Measurements from ENCODE around the gene MARCHF10.
"Not testable (repeated sequence)": the region's sequence is repeated elsewhere in the genome, so short reads cannot be mapped to it uniquely, and the experiment has no call there.

MARCHF10 gene

DNA sequence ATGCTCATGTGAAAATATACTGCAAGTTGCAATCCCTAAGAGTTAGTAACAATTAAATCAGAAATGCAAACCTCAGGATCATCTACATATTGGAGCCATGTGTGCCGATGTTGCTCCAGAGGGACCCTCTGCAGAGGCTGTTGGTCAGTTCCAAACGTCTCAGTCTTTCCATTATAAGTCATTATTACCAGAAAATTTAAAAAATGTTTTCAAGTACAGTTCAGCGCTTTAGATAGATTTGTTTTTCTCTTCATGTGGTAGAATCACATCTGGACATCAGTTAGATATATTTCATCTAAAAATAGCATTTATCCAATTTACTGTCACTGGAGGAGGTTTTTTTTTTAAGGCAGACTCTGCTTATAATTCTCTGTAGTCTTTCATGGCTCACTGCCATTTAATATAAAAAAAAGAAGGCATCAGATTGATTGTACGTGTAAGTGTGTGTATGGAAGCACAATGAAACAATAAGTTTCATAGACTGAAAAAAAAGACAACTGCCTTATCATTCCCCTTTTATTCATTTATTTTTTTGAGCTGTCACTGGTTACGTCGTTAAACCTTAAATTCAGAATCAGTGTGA lies 46.1 kb upstream of the MARCHF10 start:
- no peaks in the 10 kb centered on the region for H3K36me3 ChIP-seq (replicated peaks in 1 of 2; ENCODE audit: control insufficient read depth in 2 of 2, insufficient read depth in 2 of 2, low read length in 2 of 2)
- H3K4me3 ChIP-seq (ENCODE audit: low read length in 2 of 2) = no peak overlapping the region
- H3K4ac ChIP-seq (ENCODE audit: low read length) = no peak overlapping the region
- no peaks in the 10 kb centered on the region for H3K79me1 ChIP-seq (ENCODE audit: low read depth, low read length)
- no peaks in the 10 kb centered on the region for H3K4me1 ChIP-seq (ENCODE audit: control insufficient read depth in 2 of 2, insufficient read depth in 1 of 2, low read depth in 1 of 2, low read length in 2 of 2)
- H3K14ac ChIP-seq (ENCODE audit: low read length) = no peak overlapping the region
- H3K9ac ChIP-seq (ENCODE audit: low read depth, low read length, poor library complexity) = no peak overlapping the region
- no peak overlapping the region for H3K18ac ChIP-seq (ENCODE audit: low read length)
- peaks cover 0 to 4% of the 10 kb centered on the region in 2 donors for H3K9me3 ChIP-seq (replicated peaks in 1 of 2; ENCODE audit: control insufficient read depth in 2 of 2, insufficient read depth in 1 of 2, low read depth in 1 of 2, low read length in 2 of 2)
- no peak overlapping the region for H3K4me2 ChIP-seq (ENCODE audit: insufficient read depth, low read length, poor library complexity, severe bottlenecking)
- no peak overlapping the region for H2AK5ac ChIP-seq (ENCODE audit: low read depth, low read length)
- H2BK120ac ChIP-seq (ENCODE audit: low read depth, low read length) = no peak overlapping the region
- no peak overlapping the region for H2BK12ac ChIP-seq (ENCODE audit: low read length)
- no peak overlapping the region for H4K91ac ChIP-seq (ENCODE audit: low read depth, low read length, poor library complexity)
- no peak overlapping the region for H4K8ac ChIP-seq (ENCODE audit: low read depth, low read length)
- H3K27me3 ChIP-seq (ENCODE audit: control insufficient read depth in 3 of 3, insufficient read depth in 3 of 3, low read depth in 1 of 3, low read length in 3 of 3) = no peaks in the 10 kb centered on the region
- H2BK5ac ChIP-seq (ENCODE audit: low read length) = no peak overlapping the region
- no peak for DNase-seq (ENCODE audit: low spot score)
- H2BK15ac ChIP-seq (ENCODE audit: low read length) = no peak overlapping the region
- no peak overlapping the region for H2AFZ ChIP-seq (ENCODE audit: low read length)
- no CpG with 5 or more reads among the region's 6 CpGs for WGBS, 2 donors (ENCODE audit: extremely low coverage in 2 of 2, insufficient read length in 2 of 2, insufficient replicate concordance in 1 of 2)
- H3K23ac ChIP-seq (ENCODE audit: low read depth, low read length, poor library complexity) = no peak overlapping the region
- no peak overlapping the region for H3K27ac ChIP-seq (replicated peaks; ENCODE audit: low read length)

- no peak overlapping the region for H2AFZ ChIP-seq (ENCODE audit: low read length)
- no peak for DNase-seq (ENCODE audit: low spot score)
- no peaks in the 10 kb centered on the region for H3K36me3 ChIP-seq (replicated peaks in 1 of 2; ENCODE audit: control insufficient read depth in 2 of 2, insufficient read depth in 2 of 2, low read length in 2 of 2)
- H2BK15ac ChIP-seq (ENCODE audit: low read length) = no peak overlapping the region
- no peak overlapping the region for H3K23ac ChIP-seq (ENCODE audit: low read depth, low read length, poor library complexity)
- H3K27ac ChIP-seq (replicated peaks; ENCODE audit: low read length) = no peak overlapping the region
- no peak overlapping the region for H2AK5ac ChIP-seq (ENCODE audit: low read depth, low read length)
- H2BK120ac ChIP-seq (ENCODE audit: low read depth, low read length) = no peak overlapping the region
- H3K14ac ChIP-seq (ENCODE audit: low read length) = no peak overlapping the region
- no peaks in the 10 kb centered on the region for H3K4me1 ChIP-seq (ENCODE audit: control insufficient read depth in 2 of 2, insufficient read depth in 1 of 2, low read depth in 1 of 2, low read length in 2 of 2)
- no peaks in the 10 kb centered on the region for H3K79me1 ChIP-seq (ENCODE audit: low read depth, low read length)
- no peak overlapping the region for H3K4me3 ChIP-seq (ENCODE audit: low read length in 2 of 2)
- WGBS, 2 donors (ENCODE audit: extremely low coverage in 2 of 2, insufficient read length in 2 of 2, insufficient replicate concordance in 1 of 2) = no CpG with 5 or more reads among the region's 2 CpGs
- H3K9me3 ChIP-seq (replicated peaks in 1 of 2; ENCODE audit: control insufficient read depth in 2 of 2, insufficient read depth in 1 of 2, low read depth in 1 of 2, low read length in 2 of 2) = peaks cover 0 to 4% of the 10 kb centered on the region in 2 donors
- H2BK12ac ChIP-seq (ENCODE audit: low read length) = no peak overlapping the region
- no peak overlapping the region for H3K4ac ChIP-seq (ENCODE audit: low read length)
- no peak overlapping the region for H2BK5ac ChIP-seq (ENCODE audit: low read length)
- no peak overlapping the region for H4K91ac ChIP-seq (ENCODE audit: low read depth, low read length, poor library complexity)
- H3K18ac ChIP-seq (ENCODE audit: low read length) = no peak overlapping the region
- no peak overlapping the region for H4K8ac ChIP-seq (ENCODE audit: low read depth, low read length)
- no peak overlapping the region for H3K4me2 ChIP-seq (ENCODE audit: insufficient read depth, low read length, poor library complexity, severe bottlenecking)
- H3K27me3 ChIP-seq (ENCODE audit: control insufficient read depth in 3 of 3, insufficient read depth in 3 of 3, low read depth in 1 of 3, low read length in 3 of 3) = no peaks in the 10 kb centered on the region
- no peak overlapping the region for H3K9ac ChIP-seq (ENCODE audit: low read depth, low read length, poor library complexity)
Measured at GRCh38 chr17:62852195-62852594, 44.1 kb upstream of the MARCHF10 start.

DNA sequence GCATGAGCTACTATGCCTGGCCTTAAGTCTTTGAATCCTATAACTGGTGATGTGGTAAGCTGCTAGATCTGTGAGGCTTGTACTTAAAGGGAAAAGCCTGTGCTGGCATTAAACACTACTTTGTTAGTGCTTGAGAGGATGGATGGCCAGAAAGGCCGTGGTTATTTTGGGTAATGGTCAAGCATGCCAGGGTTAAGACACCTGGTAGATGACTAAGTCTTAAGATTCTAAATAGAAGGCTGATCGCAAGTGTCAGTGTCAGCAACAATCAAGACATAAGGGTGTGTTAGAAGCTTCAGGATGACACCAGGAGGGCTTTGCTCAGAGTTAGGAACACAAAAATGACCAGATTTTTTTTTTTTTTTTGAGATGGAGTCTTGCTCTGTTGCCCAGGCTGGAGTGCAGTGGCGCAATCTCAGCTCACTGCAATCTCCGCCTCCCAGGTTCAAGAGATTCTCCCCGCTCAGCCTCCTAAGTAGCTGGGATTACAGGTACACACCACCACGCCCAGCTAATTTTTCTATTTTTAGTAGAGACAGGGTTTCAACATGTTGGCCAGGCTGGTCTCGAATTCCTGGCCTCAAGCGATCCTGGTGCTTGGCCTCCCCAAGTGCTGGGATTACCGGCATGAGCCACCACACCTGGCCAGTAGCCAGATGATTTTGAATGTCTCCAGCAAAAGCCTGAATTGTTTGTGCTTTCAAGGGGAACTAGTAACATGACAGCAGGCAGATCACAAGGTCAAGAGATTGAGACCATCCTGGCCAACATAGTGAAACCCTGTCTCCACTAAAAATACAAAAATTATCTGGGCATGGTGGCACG lies 41.7 kb upstream of the MARCHF10 start:
- not testable (repeated sequence) for H2AK5ac ChIP-seq (ENCODE audit: low read depth, low read length); H2BK120ac ChIP-seq (ENCODE audit: low read depth, low read length); H3K18ac ChIP-seq (ENCODE audit: low read length); H4K91ac ChIP-seq (ENCODE audit: low read depth, low read length, poor library complexity); DNase-seq (ENCODE audit: low spot score); H3K23ac ChIP-seq (ENCODE audit: low read depth, low read length, poor library complexity); H3K27me3 ChIP-seq (ENCODE audit: control insufficient read depth in 3 of 3, insufficient read depth in 3 of 3, low read depth in 1 of 3, low read length in 3 of 3); H3K4ac ChIP-seq (ENCODE audit: low read length); H2BK15ac ChIP-seq (ENCODE audit: low read length); H4K8ac ChIP-seq (ENCODE audit: low read depth, low read length); H3K14ac ChIP-seq (ENCODE audit: low read length); H3K4me1 ChIP-seq (ENCODE audit: control insufficient read depth in 2 of 2, insufficient read depth in 1 of 2, low read depth in 1 of 2, low read length in 2 of 2); H2BK5ac ChIP-seq (ENCODE audit: low read length); H3K36me3 ChIP-seq (replicated peaks in 1 of 2; ENCODE audit: control insufficient read depth in 2 of 2, insufficient read depth in 2 of 2, low read length in 2 of 2); H3K4me3 ChIP-seq (ENCODE audit: low read length in 2 of 2); H3K9ac ChIP-seq (ENCODE audit: low read depth, low read length, poor library complexity); H3K27ac ChIP-seq (replicated peaks; ENCODE audit: low read length); H3K79me1 ChIP-seq (ENCODE audit: low read depth, low read length); H3K9me3 ChIP-seq (replicated peaks in 1 of 2; ENCODE audit: control insufficient read depth in 2 of 2, insufficient read depth in 1 of 2, low read depth in 1 of 2, low read length in 2 of 2); H2AFZ ChIP-seq (ENCODE audit: low read length); H2BK12ac ChIP-seq (ENCODE audit: low read length); H3K4me2 ChIP-seq (ENCODE audit: insufficient read depth, low read length, poor library complexity, severe bottlenecking)
- no CpG with 5 or more reads among the region's 10 CpGs for WGBS, 2 donors (ENCODE audit: extremely low coverage in 2 of 2, insufficient read length in 2 of 2, insufficient replicate concordance in 1 of 2)

GRCh38 chr17:62848334-62848733 lies 40.2 kb upstream of the MARCHF10 start:
- no peak overlapping the region for H3K18ac ChIP-seq (ENCODE audit: low read length)
- no peak overlapping the region for H3K27ac ChIP-seq (replicated peaks; ENCODE audit: low read length)
- no peak overlapping the region for H3K4me2 ChIP-seq (ENCODE audit: insufficient read depth, low read length, poor library complexity, severe bottlenecking)
- H3K4me3 ChIP-seq (ENCODE audit: low read length in 2 of 2) = no peak overlapping the region
- H3K27me3 ChIP-seq (ENCODE audit: control insufficient read depth in 3 of 3, insufficient read depth in 3 of 3, low read depth in 1 of 3, low read length in 3 of 3) = no peaks in the 10 kb centered on the region
- no peaks in the 10 kb centered on the region for H3K79me1 ChIP-seq (ENCODE audit: low read depth, low read length)
- H3K14ac ChIP-seq (ENCODE audit: low read length) = no peak overlapping the region
- no peak overlapping the region for H3K4ac ChIP-seq (ENCODE audit: low read length)
- H4K8ac ChIP-seq (ENCODE audit: low read depth, low read length) = no peak overlapping the region
- no peak overlapping the region for H2AFZ ChIP-seq (ENCODE audit: low read length)
- H2BK12ac ChIP-seq (ENCODE audit: low read length) = no peak overlapping the region
- WGBS, 2 donors (ENCODE audit: extremely low coverage in 2 of 2, insufficient read length in 2 of 2, insufficient replicate concordance in 1 of 2) = no CpG with 5 or more reads among the region's 5 CpGs
- H2AK5ac ChIP-seq (ENCODE audit: low read depth, low read length) = no peak overlapping the region
- H3K36me3 ChIP-seq (replicated peaks in 1 of 2; ENCODE audit: control insufficient read depth in 2 of 2, insufficient read depth in 2 of 2, low read length in 2 of 2) = no peaks in the 10 kb centered on the region
- no peak overlapping the region for H3K9ac ChIP-seq (ENCODE audit: low read depth, low read length, poor library complexity)
- no peak overlapping the region for H3K23ac ChIP-seq (ENCODE audit: low read depth, low read length, poor library complexity)
- no peak overlapping the region for H2BK120ac ChIP-seq (ENCODE audit: low read depth, low read length)
- H3K4me1 ChIP-seq (ENCODE audit: control insufficient read depth in 2 of 2, insufficient read depth in 1 of 2, low read depth in 1 of 2, low read length in 2 of 2) = no peaks in the 10 kb centered on the region
- H4K91ac ChIP-seq (ENCODE audit: low read depth, low read length, poor library complexity) = no peak overlapping the region
- no peak for DNase-seq (ENCODE audit: low spot score)
- no peak overlapping the region for H2BK15ac ChIP-seq (ENCODE audit: low read length)
- no peaks in the 10 kb centered on the region for H3K9me3 ChIP-seq (replicated peaks in 1 of 2; ENCODE audit: control insufficient read depth in 2 of 2, insufficient read depth in 1 of 2, low read depth in 1 of 2, low read length in 2 of 2)
- H2BK5ac ChIP-seq (ENCODE audit: low read length) = no peak overlapping the region
